ENCODE results near the gene GIGYF2. TPM values are rescaled to one million over a fixed set of nuclear protein-coding genes. Genes with fewer than 3 reads are reported as not detected.

GIGYF2 gene
- total RNA-seq, 1 experiment from 2014 or later, result 55.3 TPM

DNA sequence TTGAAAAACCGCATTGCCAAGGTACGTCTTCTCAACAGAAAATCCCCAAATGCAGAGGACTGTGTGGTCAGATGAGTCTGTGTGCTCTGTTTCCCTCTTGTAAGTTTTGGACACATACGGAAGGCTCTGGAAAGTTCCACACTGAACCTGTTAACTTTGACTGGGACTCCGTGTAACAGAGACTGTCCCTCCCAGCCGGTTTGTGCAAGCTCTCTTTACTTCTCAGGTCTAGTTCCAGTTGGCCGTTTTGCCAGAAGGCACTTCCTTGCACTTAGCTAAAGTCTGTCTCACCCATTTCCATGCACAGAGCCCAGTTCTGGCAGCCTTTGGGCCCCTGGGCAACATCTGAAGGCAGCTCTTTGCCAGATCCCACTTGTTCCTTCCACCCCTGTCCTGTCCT lies 41.7 kb upstream of the GIGYF2 start:
- no peak overlapping the region for H2BK5ac ChIP-seq (ENCODE audit: insufficient read length, low read length)
- no peak overlapping the region for H3K56ac ChIP-seq (ENCODE audit: insufficient read length, low read depth, low read length)
- TF ChIP-seq CTCF (conservative IDR thresholded peaks at IDR 0.05), result no peak
- H3K27ac ChIP-seq (ENCODE audit: insufficient read length, low read depth, low read length), result no peak overlapping the region
- H3K4me2 ChIP-seq (ENCODE audit: insufficient read depth, insufficient read length, low read length), result no peak overlapping the region
- H2AFZ ChIP-seq (ENCODE audit: low read length), result no peak overlapping the region
- no peaks in the 10 kb centered on the region for H3K23me2 ChIP-seq (ENCODE audit: insufficient read length, low read depth, low read length, poor library complexity, severe bottlenecking)
- H2BK12ac ChIP-seq (ENCODE audit: insufficient read length, low read depth, low read length), result no peak overlapping the region
- no peaks in the 10 kb centered on the region for H3K9me3 ChIP-seq (ENCODE audit: control insufficient read depth, low read depth, low read length)
- H4K8ac ChIP-seq (replicated peaks; ENCODE audit: insufficient read length, low read depth, low read length), result no peak overlapping the region
- Mint-ChIP-seq H3K4me3 (no peak overlapping the region), H3K27me3 (ENCODE audit: low read depth) (no peaks in the 10 kb centered on the region; the same call in none of the 2 replicates), H3K36me3 (ENCODE audit: insufficient read depth in 1 of 3, low read depth in 3 of 3) (no peaks in the 10 kb centered on the region), H3K27ac (peak overlapping the region in 1 of 3 experiments; percentile 11; a peak in 2 of 7 replicates), H3K4me1 (peaks cover 5 to 10% of the 10 kb centered on the region in 2 experiments; a peak in 3 of 4 replicates), H3K9me3 (no peaks in the 10 kb centered on the region)
- no peak overlapping the region for H4K5ac ChIP-seq (ENCODE audit: insufficient read length, low read depth, low read length)
- H3K27me3 ChIP-seq (ENCODE audit: insufficient read depth, low read length), result no peaks in the 10 kb centered on the region
- H3K4ac ChIP-seq (ENCODE audit: low read depth, low read length), result no peak overlapping the region
- no peak overlapping the region for H2BK15ac ChIP-seq (ENCODE audit: low read depth, low read length)
- no peaks in the 10 kb centered on the region for H3K4me1 ChIP-seq (ENCODE audit: insufficient read depth, low read length)
- DNase-seq, result no peak
- no peaks in the 10 kb centered on the region for H3K79me2 ChIP-seq (ENCODE audit: insufficient read depth, low read length)
- H2BK20ac ChIP-seq (ENCODE audit: low read depth, low read length, poor library complexity, severe bottlenecking), result no peak overlapping the region
- no peak overlapping the region for H2BK120ac ChIP-seq (ENCODE audit: low read depth, low read length, poor library complexity, severe bottlenecking)
- H3K79me1 ChIP-seq (ENCODE audit: insufficient read depth, low read depth, low read length, poor library complexity, severe bottlenecking), result no peaks in the 10 kb centered on the region
- no peak overlapping the region for H3K9ac ChIP-seq (ENCODE audit: extremely low read depth, insufficient read length, low read length)
- H3K23ac ChIP-seq (ENCODE audit: insufficient read length, low read depth, low read length), result no peak overlapping the region
- H2AK5ac ChIP-seq (ENCODE audit: insufficient read length, low read length), result no peak overlapping the region
- no peak overlapping the region for H4K91ac ChIP-seq (ENCODE audit: insufficient read length, low read depth, low read length)
- no peaks in the 10 kb centered on the region for H4K20me1 ChIP-seq (ENCODE audit: control insufficient read depth, insufficient read depth, insufficient read length)
- no CpG with 5 or more reads among the region's 6 CpGs for WGBS (ENCODE audit: extremely low coverage, insufficient read length, low lambda C conversion rate)
- no peak overlapping the region for H3T11ph ChIP-seq (ENCODE audit: low read length)
- H3K14ac ChIP-seq (ENCODE audit: insufficient read depth, low read length), result no peak overlapping the region
- no peak overlapping the region for H3K18ac ChIP-seq (ENCODE audit: insufficient read length, low read depth, low read length)

Data from H9 (cell line).